CD14-positive monocyte (primary cell): ENCODE measurements around the gene SCNN1A. TPM values are rescaled to one million over a fixed set of nuclear protein-coding genes. Genes with fewer than 3 reads are reported as not detected.

ENCODE experiments used
- DNase-seq, 3 donors: peaks; one replicate each; pipeline ENCODE4 v3.0.0-alpha.2; 2011 to 2022
- H2AFZ ChIP-seq: 2 replicates; pipeline ENCODE4 v1.6.0; 2012; ENCODE audit warnings: mild to moderate bottlenecking, low read depth, low read length, inconsistent platforms; ENCODE audit not compliant: insufficient read depth, poor library complexity, severe bottlenecking
- H3K27ac ChIP-seq, 2 donors: 1 replicate in 1 of 2; 2 replicates in 1 of 2; pipeline ENCODE4 v1.5.1; 2012 to 2013; ENCODE audit warnings: low read length in 2 of 2, control low read depth in 1 of 2, inconsistent platforms in 1 of 2, low read depth in 1 of 2, mild to moderate bottlenecking in 1 of 2
- H3K27me3 ChIP-seq, 2 donors: one replicate each; pipeline versions ENCODE4 v1.6.0 to v1.6.1; 2011 to 2013; ENCODE audit warnings: low read length in 2 of 2; ENCODE audit not compliant: control insufficient read depth in 2 of 2, insufficient read depth in 2 of 2
- H3K36me3 ChIP-seq, 2 donors: replicated peaks in 1 of 2; 1 replicate in 1 of 2; 2 replicates in 1 of 2; pipeline versions ENCODE4 v1.5.1 to v1.6.1; 2012 to 2013; ENCODE audit warnings: low read length in 2 of 2, control low read depth in 1 of 2, inconsistent platforms in 1 of 2, mild to moderate bottlenecking in 1 of 2; ENCODE audit not compliant: insufficient read depth in 2 of 2, control insufficient read depth in 1 of 2
- H3K4me1 ChIP-seq, 2 donors: 1 replicate in 1 of 2; 2 replicates in 1 of 2; pipeline versions ENCODE4 v1.5.1 to v1.6.1; 2012 to 2013; ENCODE audit warnings: low read length in 2 of 2, control low read depth in 1 of 2, inconsistent platforms in 1 of 2, mild to moderate bottlenecking in 1 of 2, moderate library complexity in 1 of 2; ENCODE audit not compliant: insufficient read depth in 2 of 2, control insufficient read depth in 1 of 2
- H3K4me2 ChIP-seq: replicated peaks from 2 replicates; pipeline ENCODE3; 2012; ENCODE audit warnings: low read length, moderate library complexity, mild to moderate bottlenecking; ENCODE audit not compliant: poor library complexity, severe bottlenecking; ENCODE audit errors: extremely low read depth
- H3K4me3 ChIP-seq, 3 experiments: fragments of 200-600 bp in 1 of 3; sonication (generic) in 1 of 3; replicated peaks in 1 of 3; 1 replicate in 2 of 3; 2 replicates in 1 of 3; pipeline ENCODE4 v1.5.1; 2011 to 2013; ENCODE audit warnings: low read length in 3 of 3, mild to moderate bottlenecking in 3 of 3, control low read depth in 2 of 3, low read depth in 2 of 3, inconsistent platforms in 1 of 3, moderate library complexity in 1 of 3
- H3K79me2 ChIP-seq: 2 replicates; pipeline ENCODE4 v1.6.0; 2012; ENCODE audit warnings: mild to moderate bottlenecking, control low read depth, inconsistent platforms, low read length, moderate library complexity; ENCODE audit not compliant: insufficient read depth
- H3K9ac ChIP-seq: 2 replicates; pipeline ENCODE4 v1.6.0; 2017; ENCODE audit warnings: low read length, mild to moderate bottlenecking; ENCODE audit not compliant: insufficient read depth, poor library complexity, severe bottlenecking
- H3K9me3 ChIP-seq, 2 donors: replicated peaks in 1 of 2; 1 replicate in 1 of 2; 2 replicates in 1 of 2; pipeline versions ENCODE4 v1.5.1 to v1.6.1; 2012 to 2013; ENCODE audit warnings: low read length in 2 of 2, control low read depth in 1 of 2; ENCODE audit not compliant: control insufficient read depth in 1 of 2, insufficient read depth in 1 of 2
- H4K20me1 ChIP-seq: 2 replicates; pipeline ENCODE4 v1.6.0; 2012; ENCODE audit warnings: mild to moderate bottlenecking, low read length, control low read depth, moderate library complexity; ENCODE audit not compliant: insufficient read depth
- H3K27ac Mint-ChIP-seq, 7 donors: one replicate each; pipeline ENCODE4 v1.8.0; 2020; ENCODE audit warnings: mild to moderate bottlenecking in 7 of 7, mixed read lengths in 7 of 7, moderate library complexity in 6 of 7, inconsistent platforms in 2 of 7
- H3K27me3 Mint-ChIP-seq, 3 donors: one replicate each; pipeline ENCODE4 v1.8.0; 2021 to 2022; ENCODE audit warnings: low read depth in 3 of 3, mild to moderate bottlenecking in 3 of 3, mixed read lengths in 3 of 3, moderate library complexity in 3 of 3, inconsistent platforms in 1 of 3
- H3K36me3 Mint-ChIP-seq, 2 donors: one replicate each; pipeline ENCODE4 v1.8.0; 2020; ENCODE audit warnings: mixed read lengths in 2 of 2, inconsistent platforms in 1 of 2, mild to moderate bottlenecking in 1 of 2
- H3K4me1 Mint-ChIP-seq: one replicate; pipeline ENCODE4 v1.8.0; 2020; ENCODE audit warnings: mild to moderate bottlenecking, mixed read lengths
- H3K4me3 Mint-ChIP-seq, 2 donors: one replicate each; pipeline ENCODE4 v1.8.0; 2020; ENCODE audit warnings: mild to moderate bottlenecking in 2 of 2, mixed read lengths in 2 of 2, moderate library complexity in 1 of 2
- H3K9me3 Mint-ChIP-seq, 7 donors: one replicate each; pipeline ENCODE4 v1.8.0; 2020 to 2022; ENCODE audit warnings: mixed read lengths in 7 of 7, mild to moderate bottlenecking in 6 of 7, moderate library complexity in 6 of 7, inconsistent platforms in 2 of 7
- WGBS: methylation state at CpG from one replicate; pipeline ENCODE4 v1.1.5; 2013; ENCODE audit warnings: missing lambda C conversion rate; ENCODE audit not compliant: insufficient coverage; 5-methylcytosine and 5-hydroxymethylcytosine counted together
- intact Hi-C, 2 donors: fragments of 100-400 bp; cut with micrococcal nuclease; formaldehyde crosslinking; loops; one replicate each; pipeline versions ENCODE4 v1.15.0 to v1.15.1; 2023
- polyA plus RNA-seq, 3 donors: library from polyadenylated mRNA; depleted of rRNA in 1 of 3; unstranded in 2 of 3; stranded (reverse) in 1 of 3; fragments of 300-500 nt in 2 of 3; fragments of >200 nt in 1 of 3; fragmentation: Illumina TruSeq in 2 of 3; gene quantifications; 1 replicate in 2 of 3; 2 replicates in 1 of 3; pipeline ENCODE4 v1.2.3, GENCODE V29; 2012 to 2021
- TF ChIP-seq, protein P1 (sequence below): fragments of 200-600 bp; IDR thresholded peaks from one replicate; pipeline ENCODE4 v1.8.0; 2022; ENCODE audit warnings: antibody characterized with exemption, mild to moderate bottlenecking

SCNN1A gene
- polyA plus RNA-seq, 3 donors = 0.11 to 0.68 (median 0.63) TPM

DNA sequence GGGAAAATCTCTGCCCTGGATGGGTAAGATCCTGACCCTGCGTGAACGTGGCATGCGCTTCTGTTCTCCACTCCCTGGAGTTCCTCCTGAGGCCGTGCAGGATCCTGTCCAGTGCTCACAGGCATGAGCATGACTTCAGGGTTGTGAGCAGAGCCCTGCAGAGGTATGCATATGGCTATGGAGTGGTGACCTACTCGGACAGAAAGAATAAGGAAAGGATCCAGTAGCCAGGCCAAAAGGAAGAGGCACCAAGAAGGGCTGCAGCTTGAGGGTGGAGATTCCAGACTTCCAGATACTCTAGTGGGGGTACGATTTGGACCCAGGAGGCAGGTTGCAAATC, 48.6 kb upstream of the SCNN1A start:
- DNase-seq = no peak
- Histone ChIP-seq H3K4me1 (peaks cover 20 to 29% of the 10 kb centered on the region in 2 donors), H4K20me1 (no peaks in the 10 kb centered on the region), H3K9me3 (no peaks in the 10 kb centered on the region), H3K9ac (no peak overlapping the region), H3K4me3 (no peak overlapping the region), H3K27me3 (no peaks in the 10 kb centered on the region), H2AFZ (no peak overlapping the region), H3K36me3 (no peaks in the 10 kb centered on the region), H3K27ac (peak overlapping the region in 1 of 2 donors; percentile 15), H3K4me2 (no peak overlapping the region), H3K79me2 (no peaks in the 10 kb centered on the region)
- peaks cover 22% of the 10 kb centered on the region for H3K4me1 Mint-ChIP-seq
- no peaks in the 10 kb centered on the region for H3K36me3 Mint-ChIP-seq
- no peak overlapping the region for H3K4me3 Mint-ChIP-seq
- H3K9me3 Mint-ChIP-seq = no peaks in the 10 kb centered on the region
- peaks cover 0 to 4% (median 0%) of the 10 kb centered on the region in 3 donors for H3K27me3 Mint-ChIP-seq
- peak overlapping the region in 4 of 7 donors; percentile 18 to 60 (median 53) for H3K27ac Mint-ChIP-seq
- intact Hi-C loops = loop anchor here in 1 of 2 donors (5.0 kb wide), 1 partner anchor 118 kb away; no protein-coding TSS in a partner anchor
- TF ChIP-seq, protein P1, sequence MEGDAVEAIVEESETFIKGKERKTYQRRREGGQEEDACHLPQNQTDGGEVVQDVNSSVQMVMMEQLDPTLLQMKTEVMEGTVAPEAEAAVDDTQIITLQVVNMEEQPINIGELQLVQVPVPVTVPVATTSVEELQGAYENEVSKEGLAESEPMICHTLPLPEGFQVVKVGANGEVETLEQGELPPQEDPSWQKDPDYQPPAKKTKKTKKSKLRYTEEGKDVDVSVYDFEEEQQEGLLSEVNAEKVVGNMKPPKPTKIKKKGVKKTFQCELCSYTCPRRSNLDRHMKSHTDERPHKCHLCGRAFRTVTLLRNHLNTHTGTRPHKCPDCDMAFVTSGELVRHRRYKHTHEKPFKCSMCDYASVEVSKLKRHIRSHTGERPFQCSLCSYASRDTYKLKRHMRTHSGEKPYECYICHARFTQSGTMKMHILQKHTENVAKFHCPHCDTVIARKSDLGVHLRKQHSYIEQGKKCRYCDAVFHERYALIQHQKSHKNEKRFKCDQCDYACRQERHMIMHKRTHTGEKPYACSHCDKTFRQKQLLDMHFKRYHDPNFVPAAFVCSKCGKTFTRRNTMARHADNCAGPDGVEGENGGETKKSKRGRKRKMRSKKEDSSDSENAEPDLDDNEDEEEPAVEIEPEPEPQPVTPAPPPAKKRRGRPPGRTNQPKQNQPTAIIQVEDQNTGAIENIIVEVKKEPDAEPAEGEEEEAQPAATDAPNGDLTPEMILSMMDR = no peak
- 52% methylated on average over 4 of the region's 6 CpGs for WGBS

DNA sequence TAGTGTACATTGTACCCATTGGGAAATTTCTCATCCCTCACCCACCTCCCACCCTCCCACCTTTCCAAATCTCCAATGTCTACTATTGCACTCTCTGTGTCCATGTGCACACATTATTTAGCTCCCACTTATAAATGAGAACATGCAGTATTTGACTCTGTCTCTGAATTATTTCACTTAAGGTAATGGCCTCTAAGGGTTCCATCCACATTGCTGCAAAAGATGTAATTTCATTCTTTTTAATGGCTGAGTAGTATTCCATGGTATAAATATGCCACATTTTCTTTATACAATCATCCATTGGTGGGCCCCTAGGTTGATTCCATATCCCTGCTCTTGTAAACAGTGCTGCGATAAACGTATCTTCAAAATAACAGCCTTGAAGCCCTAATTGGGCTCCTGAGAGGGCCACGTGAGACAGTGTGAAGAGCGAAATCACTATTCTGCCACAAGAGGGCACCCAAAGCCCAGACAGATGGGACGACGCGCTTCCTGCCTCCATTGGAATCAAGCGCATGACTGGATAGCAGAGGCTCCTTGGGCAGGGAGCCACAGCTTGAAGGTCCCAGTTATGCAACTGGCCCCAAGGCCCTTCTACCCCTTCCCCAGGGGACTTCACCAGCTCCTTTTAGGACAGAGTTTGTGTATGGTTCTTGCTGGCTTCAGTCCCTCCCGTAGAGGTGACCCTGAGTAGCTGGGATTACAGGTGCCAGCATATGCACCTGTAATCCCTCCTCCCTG, 48.1 kb upstream of the SCNN1A start:
- H3K4me3 Mint-ChIP-seq = no peak overlapping the region
- Histone ChIP-seq H3K27me3 (no peaks in the 10 kb centered on the region), H2AFZ (no peak overlapping the region), H3K27ac (peak overlapping the region in 1 of 2 donors; percentile 15), H3K4me3 (no peak overlapping the region), H3K79me2 (no peaks in the 10 kb centered on the region), H4K20me1 (no peaks in the 10 kb centered on the region), H3K9ac (no peak overlapping the region), H3K36me3 (no peaks in the 10 kb centered on the region), H3K4me2 (no peak overlapping the region), H3K4me1 (peaks cover 20 to 29% of the 10 kb centered on the region in 2 donors), H3K9me3 (no peaks in the 10 kb centered on the region)
- no peaks in the 10 kb centered on the region for H3K36me3 Mint-ChIP-seq
- H3K27ac Mint-ChIP-seq = peak overlapping the region in 4 of 7 donors; percentile 7 to 52 (median 26)
- intact Hi-C loops = loop anchor here (2.0 to 5.0 kb wide), 3 partner anchors 45 to 119 kb away; partner anchors contain the start of gene GAPDH (in 1 of the 2)
- H3K9me3 Mint-ChIP-seq = no peaks in the 10 kb centered on the region
- peak; percentile 90 to 94 (median 93) for DNase-seq
- TF ChIP-seq, protein P1 = peak; percentile 85
- H3K4me1 Mint-ChIP-seq = peaks cover 22% of the 10 kb centered on the region
- H3K27me3 Mint-ChIP-seq = peaks cover 0 to 4% (median 0%) of the 10 kb centered on the region in 3 donors
- 12% methylated on average over 8 of the region's 9 CpGs for WGBS
